GM12801 (cell line): ENCODE results near the gene PGF.

Experiments used
- TF ChIP-seq, protein P1 (sequence below): IDR thresholded peaks from one replicate; pipeline ENCODE4 v1.5.1; 2011; ENCODE audit warnings: control low read depth; ENCODE audit not compliant: insufficient read length; ENCODE audit errors: extremely low read depth

PGF gene

GRCh38 chr14:74952697-74953484 is 2.5 kb downstream of the PGF start:
- TF ChIP-seq, protein P1, sequence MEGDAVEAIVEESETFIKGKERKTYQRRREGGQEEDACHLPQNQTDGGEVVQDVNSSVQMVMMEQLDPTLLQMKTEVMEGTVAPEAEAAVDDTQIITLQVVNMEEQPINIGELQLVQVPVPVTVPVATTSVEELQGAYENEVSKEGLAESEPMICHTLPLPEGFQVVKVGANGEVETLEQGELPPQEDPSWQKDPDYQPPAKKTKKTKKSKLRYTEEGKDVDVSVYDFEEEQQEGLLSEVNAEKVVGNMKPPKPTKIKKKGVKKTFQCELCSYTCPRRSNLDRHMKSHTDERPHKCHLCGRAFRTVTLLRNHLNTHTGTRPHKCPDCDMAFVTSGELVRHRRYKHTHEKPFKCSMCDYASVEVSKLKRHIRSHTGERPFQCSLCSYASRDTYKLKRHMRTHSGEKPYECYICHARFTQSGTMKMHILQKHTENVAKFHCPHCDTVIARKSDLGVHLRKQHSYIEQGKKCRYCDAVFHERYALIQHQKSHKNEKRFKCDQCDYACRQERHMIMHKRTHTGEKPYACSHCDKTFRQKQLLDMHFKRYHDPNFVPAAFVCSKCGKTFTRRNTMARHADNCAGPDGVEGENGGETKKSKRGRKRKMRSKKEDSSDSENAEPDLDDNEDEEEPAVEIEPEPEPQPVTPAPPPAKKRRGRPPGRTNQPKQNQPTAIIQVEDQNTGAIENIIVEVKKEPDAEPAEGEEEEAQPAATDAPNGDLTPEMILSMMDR: no peak

DNA sequence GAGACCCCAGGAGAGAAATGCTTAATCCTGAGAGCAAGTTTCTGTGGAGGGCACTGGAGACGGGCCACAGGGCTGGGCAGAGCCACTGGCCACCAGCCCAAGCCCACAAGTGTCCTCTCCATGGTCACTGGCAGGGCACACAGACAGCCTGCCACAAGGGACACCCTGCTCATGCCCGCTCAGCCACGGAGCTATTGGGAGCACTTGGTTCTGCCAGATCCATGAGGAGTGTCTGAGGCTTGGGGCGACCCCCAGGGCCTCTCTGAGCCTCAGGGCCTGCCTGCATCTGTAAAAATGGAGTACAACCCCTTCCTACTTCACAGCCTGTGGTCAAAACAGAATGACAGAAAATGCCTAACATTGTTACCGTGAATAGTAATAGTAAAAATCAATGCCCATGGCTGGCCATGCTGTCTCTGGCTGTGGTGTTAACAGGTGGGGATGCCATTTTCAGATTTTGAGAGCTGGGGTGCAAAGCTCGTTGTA is 3.2 kb downstream of the PGF start:
- TF ChIP-seq, protein P1: no peak

GRCh38 chr14:74951443-74952179 is 3.8 kb downstream of the PGF start:
- TF ChIP-seq, protein P1: no peak

DNA sequence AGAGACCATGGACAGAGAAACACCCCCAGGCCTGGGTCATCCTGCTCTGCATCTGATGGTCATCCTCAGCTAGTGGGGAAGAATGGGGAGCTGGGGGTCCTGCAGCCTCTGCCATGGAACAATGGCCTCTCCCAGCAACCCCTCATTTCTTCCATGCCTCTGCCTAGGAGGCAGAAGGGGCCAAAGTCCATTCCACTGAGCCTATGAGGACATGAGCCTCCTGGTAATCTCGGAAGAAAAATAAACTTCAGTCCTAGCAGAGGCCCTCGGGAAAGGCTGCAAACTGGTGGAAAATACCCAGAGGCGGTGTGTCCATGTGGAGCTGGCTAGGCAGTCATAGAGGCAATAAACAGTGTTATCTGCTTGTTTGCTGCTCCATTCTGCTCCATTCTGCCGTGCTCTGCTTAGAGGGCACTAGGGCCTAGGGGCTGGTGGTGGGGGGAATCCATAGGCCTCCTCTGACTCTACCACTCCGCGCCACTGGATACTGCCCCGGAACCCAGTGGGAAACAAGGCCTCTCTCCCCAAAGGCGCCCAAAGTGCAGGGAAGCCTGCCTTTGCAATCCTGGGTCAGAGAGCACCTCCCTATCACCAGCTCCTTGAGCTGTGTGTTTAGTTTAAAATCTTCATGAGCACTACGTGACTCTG is 4.5 kb downstream of the PGF start:
- TF ChIP-seq, protein P1: no peak

GRCh38 chr14:74949859-74950573 is 5.4 kb downstream of the PGF start:
- TF ChIP-seq, protein P1: no peak

DNA sequence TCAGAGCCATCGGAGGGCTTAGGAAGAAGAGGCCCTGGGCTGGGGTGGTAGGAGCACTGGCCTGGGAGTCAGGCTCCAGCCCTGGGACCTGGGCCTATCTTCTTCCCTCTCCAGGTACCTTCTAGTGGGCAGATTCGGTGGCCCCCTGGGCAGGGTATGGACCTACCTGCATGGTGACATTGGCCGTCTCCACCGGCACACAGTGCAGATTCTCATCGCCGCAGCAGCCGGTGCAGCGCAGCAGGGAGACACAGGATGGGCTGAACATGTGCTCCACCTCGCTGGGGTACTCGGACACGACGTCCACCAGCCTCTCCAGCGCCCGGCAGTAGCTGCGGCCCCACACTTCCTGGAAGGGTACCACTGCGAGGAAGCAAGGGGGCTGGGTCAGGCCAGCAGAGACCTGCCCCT is 6.2 kb downstream of the PGF start:
- TF ChIP-seq, protein P1: no peak
